ENCODE data around the gene AFTPH. TPM values are rescaled to one million over a fixed set of nuclear protein-coding genes. Genes with fewer than 3 reads are reported as not detected.

Gene AFTPH
- total RNA-seq, 1 donor, result 38.7 TPM

DNA sequence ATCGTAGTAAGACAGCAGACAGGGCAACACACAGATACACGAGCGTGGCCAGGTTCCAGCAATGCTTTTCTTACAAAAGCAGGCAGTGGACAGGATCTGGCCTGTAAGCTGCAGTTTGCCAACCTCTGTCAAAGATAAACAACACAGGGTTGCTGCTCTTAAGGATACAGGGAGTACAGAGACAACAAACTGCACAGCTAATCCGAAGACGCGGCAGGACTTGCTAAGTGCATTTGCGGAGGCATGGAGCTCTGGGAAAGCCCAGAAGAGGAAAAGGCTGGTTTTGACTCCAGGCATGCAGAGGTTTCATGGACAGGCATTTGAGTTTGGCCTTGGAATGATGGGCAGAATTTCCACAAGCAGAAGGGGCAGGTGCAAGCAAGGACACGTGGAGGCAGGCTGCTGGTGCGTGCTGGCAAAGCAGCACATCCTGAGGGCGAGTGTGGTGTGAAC lies 105.2 kb downstream of the AFTPH start:
- peaks cover 55% of the 10 kb centered on the region for H4K20me1 ChIP-seq (ENCODE audit: insufficient read depth, low read length)
- H3K27ac ChIP-seq (ENCODE audit: low read depth, low read length), result no peak overlapping the region
- no peaks in the 10 kb centered on the region for H3K4me1 ChIP-seq (ENCODE audit: insufficient read depth, low read length)
- H2AFZ ChIP-seq (ENCODE audit: low read length), result no peak overlapping the region
- H3K36me3 ChIP-seq (ENCODE audit: insufficient read depth, low read length), result peaks cover 42% of the 10 kb centered on the region
- no peak overlapping the region for H3K4me2 ChIP-seq (ENCODE audit: insufficient read depth, low read length)
- no peak overlapping the region for H3K4me3 ChIP-seq (ENCODE audit: insufficient read depth, low read length)
- TF ChIP-seq, protein P1, sequence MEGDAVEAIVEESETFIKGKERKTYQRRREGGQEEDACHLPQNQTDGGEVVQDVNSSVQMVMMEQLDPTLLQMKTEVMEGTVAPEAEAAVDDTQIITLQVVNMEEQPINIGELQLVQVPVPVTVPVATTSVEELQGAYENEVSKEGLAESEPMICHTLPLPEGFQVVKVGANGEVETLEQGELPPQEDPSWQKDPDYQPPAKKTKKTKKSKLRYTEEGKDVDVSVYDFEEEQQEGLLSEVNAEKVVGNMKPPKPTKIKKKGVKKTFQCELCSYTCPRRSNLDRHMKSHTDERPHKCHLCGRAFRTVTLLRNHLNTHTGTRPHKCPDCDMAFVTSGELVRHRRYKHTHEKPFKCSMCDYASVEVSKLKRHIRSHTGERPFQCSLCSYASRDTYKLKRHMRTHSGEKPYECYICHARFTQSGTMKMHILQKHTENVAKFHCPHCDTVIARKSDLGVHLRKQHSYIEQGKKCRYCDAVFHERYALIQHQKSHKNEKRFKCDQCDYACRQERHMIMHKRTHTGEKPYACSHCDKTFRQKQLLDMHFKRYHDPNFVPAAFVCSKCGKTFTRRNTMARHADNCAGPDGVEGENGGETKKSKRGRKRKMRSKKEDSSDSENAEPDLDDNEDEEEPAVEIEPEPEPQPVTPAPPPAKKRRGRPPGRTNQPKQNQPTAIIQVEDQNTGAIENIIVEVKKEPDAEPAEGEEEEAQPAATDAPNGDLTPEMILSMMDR (IDR thresholded peaks at IDR 0.05; ENCODE audit: extremely low read depth, low read depth, low read length), result no peak
- no peak for DNase-seq (ENCODE audit: insufficient read length, low spot score, missing footprints)
- peaks cover 54% of the 10 kb centered on the region for H3K79me2 ChIP-seq (ENCODE audit: insufficient read depth, low read length)
- no peaks in the 10 kb centered on the region for H3K27me3 ChIP-seq (ENCODE audit: insufficient read depth, low read length)
- no peaks in the 10 kb centered on the region for H3K9me3 ChIP-seq (ENCODE audit: low read depth, low read length)

DNA sequence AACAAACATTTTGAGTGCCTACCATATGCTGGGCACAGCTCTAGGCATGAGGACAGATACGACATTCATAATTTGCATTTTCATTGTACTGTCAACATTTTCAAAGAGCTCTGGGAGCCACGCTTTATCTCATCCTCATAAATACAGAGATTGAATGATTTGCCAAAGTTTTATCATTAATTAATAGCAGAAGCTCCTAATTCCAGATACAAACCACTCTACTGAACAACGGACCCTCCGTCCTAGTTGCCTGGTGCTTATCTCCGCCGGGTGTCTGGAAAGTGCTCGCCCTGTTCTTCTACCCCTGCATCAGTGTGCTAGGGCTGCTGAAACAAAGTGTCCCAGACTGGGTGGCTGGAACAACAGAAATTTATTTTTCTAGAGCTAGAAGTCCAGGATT lies 105.7 kb downstream of the AFTPH start:
- H2AFZ ChIP-seq (ENCODE audit: low read length), result no peak overlapping the region
- peaks cover 47% of the 10 kb centered on the region for H3K36me3 ChIP-seq (ENCODE audit: insufficient read depth, low read length)
- no peak overlapping the region for H3K4me2 ChIP-seq (ENCODE audit: insufficient read depth, low read length)
- H3K27ac ChIP-seq (ENCODE audit: low read depth, low read length), result no peak overlapping the region
- no peaks in the 10 kb centered on the region for H3K9me3 ChIP-seq (ENCODE audit: low read depth, low read length)
- no peaks in the 10 kb centered on the region for H3K27me3 ChIP-seq (ENCODE audit: insufficient read depth, low read length)
- TF ChIP-seq, protein P1 (IDR thresholded peaks at IDR 0.05; ENCODE audit: extremely low read depth, low read depth, low read length), result no peak
- no peaks in the 10 kb centered on the region for H3K4me1 ChIP-seq (ENCODE audit: insufficient read depth, low read length)
- H3K4me3 ChIP-seq (ENCODE audit: insufficient read depth, low read length), result no peak overlapping the region
- peaks cover 60% of the 10 kb centered on the region for H4K20me1 ChIP-seq (ENCODE audit: insufficient read depth, low read length)
- no peak for DNase-seq (ENCODE audit: insufficient read length, low spot score, missing footprints)
- H3K79me2 ChIP-seq (ENCODE audit: insufficient read depth, low read length), result peaks cover 59% of the 10 kb centered on the region

DNA sequence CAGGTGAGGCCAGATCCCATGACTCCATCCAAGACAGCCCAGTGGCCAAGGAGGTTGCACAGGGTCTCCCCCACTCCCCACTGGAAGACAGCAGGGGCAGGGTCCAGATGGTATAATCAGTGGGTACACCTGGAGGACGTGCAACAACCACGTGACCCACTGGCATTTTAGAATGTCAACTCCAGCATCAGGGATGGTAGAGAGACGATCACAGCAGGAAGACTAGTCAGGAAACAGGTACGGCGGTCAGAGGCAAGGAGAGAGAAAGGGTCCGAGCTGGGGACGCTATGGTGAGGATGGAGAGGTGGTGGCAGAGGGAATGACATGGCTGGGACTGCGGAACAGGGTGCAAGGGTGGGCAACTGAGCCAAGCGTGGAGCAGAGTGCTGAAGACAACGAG lies 106.6 kb downstream of the AFTPH start:
- Histone ChIP-seq H3K36me3 (ENCODE audit: insufficient read depth, low read length) (peaks cover 56% of the 10 kb centered on the region), H3K9me3 (ENCODE audit: low read depth, low read length) (no peaks in the 10 kb centered on the region)

DNA sequence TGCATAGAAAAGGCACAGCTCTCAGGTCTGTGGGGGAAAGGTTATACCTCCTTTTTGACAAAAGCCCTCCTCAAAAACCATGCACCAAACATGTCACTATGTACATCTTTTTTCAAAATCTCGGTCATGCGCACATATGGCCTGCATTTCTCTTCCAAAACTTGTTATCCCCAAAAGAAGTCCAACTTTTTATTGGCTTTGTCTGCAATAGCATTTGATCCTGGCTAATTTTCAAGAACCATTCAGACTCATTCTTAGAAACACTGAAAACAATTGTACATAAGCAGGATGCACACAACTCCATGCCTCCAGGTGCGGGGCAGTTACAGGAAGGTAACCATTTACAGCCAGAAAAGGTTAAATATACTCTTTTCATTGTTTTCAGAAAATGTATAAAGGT lies 107.6 kb downstream of the AFTPH start:
- no peak for DNase-seq (ENCODE audit: insufficient read length, low spot score, missing footprints)
- no peak overlapping the region for H3K27ac ChIP-seq (ENCODE audit: low read depth, low read length)
- no peaks in the 10 kb centered on the region for H3K4me1 ChIP-seq (ENCODE audit: insufficient read depth, low read length)
- no peak overlapping the region for H3K4me3 ChIP-seq (ENCODE audit: insufficient read depth, low read length)
- TF ChIP-seq, protein P1 (IDR thresholded peaks at IDR 0.05; ENCODE audit: extremely low read depth, low read depth, low read length), result no peak
- H3K27me3 ChIP-seq (ENCODE audit: insufficient read depth, low read length), result no peaks in the 10 kb centered on the region
- H4K20me1 ChIP-seq (ENCODE audit: insufficient read depth, low read length), result peaks cover 79% of the 10 kb centered on the region
- H2AFZ ChIP-seq (ENCODE audit: low read length), result no peak overlapping the region
- no peak overlapping the region for H3K4me2 ChIP-seq (ENCODE audit: insufficient read depth, low read length)
- peaks cover 66% of the 10 kb centered on the region for H3K36me3 ChIP-seq (ENCODE audit: insufficient read depth, low read length)
- no peaks in the 10 kb centered on the region for H3K9me3 ChIP-seq (ENCODE audit: low read depth, low read length)
- peaks cover 78% of the 10 kb centered on the region for H3K79me2 ChIP-seq (ENCODE audit: insufficient read depth, low read length)

More for the DNA sequence above, 106.6 kb downstream of the AFTPH start:
- Histone ChIP-seq H2AFZ (ENCODE audit: low read length) (no peak overlapping the region), H3K4me1 (ENCODE audit: insufficient read depth, low read length) (no peaks in the 10 kb centered on the region), H3K4me3 (ENCODE audit: insufficient read depth, low read length) (no peak overlapping the region), H3K4me2 (ENCODE audit: insufficient read depth, low read length) (no peak overlapping the region), H4K20me1 (ENCODE audit: insufficient read depth, low read length) (peaks cover 69% of the 10 kb centered on the region), H3K79me2 (ENCODE audit: insufficient read depth, low read length) (peaks cover 68% of the 10 kb centered on the region), H3K27me3 (ENCODE audit: insufficient read depth, low read length) (no peaks in the 10 kb centered on the region), H3K27ac (ENCODE audit: low read depth, low read length) (no peak overlapping the region)
- TF ChIP-seq, protein P1 (IDR thresholded peaks at IDR 0.05; ENCODE audit: extremely low read depth, low read depth, low read length), result no peak
- DNase-seq (ENCODE audit: insufficient read length, low spot score, missing footprints), result no peak
